ENCODE results near the gene CYP4V2.
"Not testable (repeated sequence)": the region's sequence is repeated elsewhere in the genome, so short reads cannot be mapped to it uniquely, and the experiment has no call there.

The CYP4V2 gene

DNA sequence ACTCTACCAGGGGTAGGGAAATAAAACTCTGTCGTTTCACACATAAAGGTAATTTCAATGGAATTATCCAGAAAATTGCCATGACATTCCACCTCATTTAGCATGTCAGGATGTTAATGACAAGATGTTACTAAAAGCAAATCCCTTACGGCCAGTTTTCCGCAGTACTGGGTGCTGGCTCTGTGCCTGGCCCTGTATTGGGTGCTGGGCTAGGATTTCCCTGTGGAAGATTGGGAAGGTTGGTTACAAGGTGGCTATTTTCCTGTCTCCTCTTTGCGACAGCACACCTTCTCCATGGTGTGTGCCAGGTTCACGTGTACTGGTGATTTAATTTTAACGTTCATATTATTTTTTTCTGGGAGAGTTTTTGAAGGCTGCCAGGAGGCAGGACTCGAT is 49.1 kb downstream of the CYP4V2 start:
- DNase-seq: no peak

DNA sequence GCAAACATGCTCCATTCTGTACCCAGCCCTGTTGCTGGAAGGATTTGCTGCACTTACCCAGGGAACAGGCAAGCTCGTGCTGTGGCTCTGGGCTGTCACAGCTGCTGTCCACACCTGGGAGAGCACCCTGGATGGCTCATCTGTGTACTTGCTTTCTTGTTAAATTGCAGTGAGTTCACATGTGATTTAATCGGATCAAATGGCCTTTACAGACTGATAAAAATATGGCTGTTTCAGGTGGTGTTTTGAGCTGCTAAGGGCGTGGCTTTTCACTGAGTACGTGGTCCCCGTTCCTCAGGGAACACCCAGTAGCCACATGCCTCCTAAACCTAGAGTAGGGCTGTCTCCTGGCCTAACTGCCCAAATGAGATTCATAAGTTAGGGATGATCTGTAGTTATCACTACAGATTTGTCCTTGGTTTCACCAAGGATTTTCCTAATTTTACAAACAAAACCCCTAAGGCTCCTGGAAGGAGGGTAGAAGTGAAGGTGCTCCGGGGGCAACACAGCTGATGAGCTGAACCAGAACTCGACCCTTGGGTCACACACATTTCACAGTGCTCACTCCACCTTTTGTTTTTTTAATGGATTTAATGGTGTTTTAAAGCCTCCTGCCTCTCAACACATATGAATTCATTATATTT is 49.6 kb downstream of the CYP4V2 start:
- no peak for DNase-seq

DNA sequence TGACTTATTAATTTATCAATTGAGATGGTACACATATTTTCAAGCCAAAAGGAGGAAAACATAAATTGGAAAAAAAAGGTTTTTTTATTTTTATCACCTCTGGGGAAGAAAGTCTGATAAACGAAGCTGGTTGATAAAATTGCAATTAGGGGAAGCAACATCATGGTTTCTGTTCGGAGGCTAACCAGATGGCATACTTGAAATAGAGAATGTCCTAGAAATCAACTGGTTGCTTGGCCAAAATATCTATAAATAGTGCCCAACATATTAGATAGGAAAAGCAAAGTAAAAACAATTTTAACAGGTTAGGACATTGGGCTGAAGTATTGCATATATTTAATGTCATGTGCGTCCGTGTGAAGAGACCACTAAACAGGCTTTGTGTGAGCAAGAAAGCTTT is 50.2 kb downstream of the CYP4V2 start:
- no peak for DNase-seq

DNA sequence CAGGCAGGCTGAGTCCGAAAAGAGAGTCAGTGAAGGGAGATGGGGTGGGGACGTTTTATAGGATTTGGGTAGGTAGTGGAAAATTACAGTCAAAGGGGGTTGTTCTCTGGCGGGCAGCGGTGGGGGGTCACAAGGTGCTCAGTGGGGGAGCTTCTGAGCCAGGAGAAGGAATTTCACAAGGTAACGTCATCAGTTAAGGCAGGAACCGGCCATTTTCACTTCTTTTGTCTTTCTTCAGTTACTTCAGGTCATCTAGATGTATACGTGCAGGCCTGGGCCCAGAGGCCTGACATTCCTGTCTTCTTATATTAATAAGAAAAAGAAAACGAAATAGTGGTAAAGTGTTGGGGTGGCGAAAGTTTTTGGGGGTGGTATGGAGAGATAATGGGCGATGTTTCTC is 50.7 kb downstream of the CYP4V2 start:
- not testable (repeated sequence) for DNase-seq

DNA sequence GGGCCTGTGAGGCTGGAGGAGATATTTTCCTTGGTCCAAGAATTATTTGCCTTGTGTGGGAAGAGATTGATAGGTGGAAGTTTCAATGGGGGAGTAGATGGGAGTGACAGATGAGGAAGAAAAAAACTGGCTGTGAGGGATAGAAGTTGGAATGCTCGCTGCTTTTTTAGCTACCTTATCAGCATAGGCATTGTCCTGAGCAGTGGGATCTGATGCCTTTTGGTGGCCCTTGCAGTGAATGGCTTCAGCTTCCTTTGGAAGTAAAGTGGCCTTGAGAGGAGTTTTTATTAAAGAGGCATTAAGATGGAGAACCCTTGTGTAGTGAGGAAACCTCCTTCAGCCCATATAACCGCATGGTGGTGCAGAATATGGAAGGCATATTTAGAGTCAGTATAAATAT is 52.0 kb downstream of the CYP4V2 start:
- no peak for DNase-seq

DNA sequence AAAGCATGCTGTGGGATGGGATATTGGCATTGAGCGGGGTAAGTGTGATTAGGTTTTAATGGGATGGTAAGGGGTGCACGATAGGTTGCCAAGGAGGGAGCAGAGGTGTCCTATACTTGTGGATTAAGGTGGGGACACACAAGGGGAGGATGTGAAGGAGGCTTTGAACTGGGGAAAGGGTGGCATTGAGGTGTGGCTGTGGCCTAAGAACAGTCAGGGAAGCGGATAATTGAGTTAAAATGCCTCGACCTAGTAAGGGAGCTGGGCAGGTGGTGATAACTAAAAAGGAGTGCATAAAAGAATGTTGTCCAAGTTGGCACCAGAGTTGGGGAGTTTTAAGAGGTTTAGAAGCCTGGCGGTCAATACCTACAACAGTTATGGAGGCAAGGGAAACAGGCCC is 53.5 kb downstream of the CYP4V2 start:
- DNase-seq: no peak

DNA sequence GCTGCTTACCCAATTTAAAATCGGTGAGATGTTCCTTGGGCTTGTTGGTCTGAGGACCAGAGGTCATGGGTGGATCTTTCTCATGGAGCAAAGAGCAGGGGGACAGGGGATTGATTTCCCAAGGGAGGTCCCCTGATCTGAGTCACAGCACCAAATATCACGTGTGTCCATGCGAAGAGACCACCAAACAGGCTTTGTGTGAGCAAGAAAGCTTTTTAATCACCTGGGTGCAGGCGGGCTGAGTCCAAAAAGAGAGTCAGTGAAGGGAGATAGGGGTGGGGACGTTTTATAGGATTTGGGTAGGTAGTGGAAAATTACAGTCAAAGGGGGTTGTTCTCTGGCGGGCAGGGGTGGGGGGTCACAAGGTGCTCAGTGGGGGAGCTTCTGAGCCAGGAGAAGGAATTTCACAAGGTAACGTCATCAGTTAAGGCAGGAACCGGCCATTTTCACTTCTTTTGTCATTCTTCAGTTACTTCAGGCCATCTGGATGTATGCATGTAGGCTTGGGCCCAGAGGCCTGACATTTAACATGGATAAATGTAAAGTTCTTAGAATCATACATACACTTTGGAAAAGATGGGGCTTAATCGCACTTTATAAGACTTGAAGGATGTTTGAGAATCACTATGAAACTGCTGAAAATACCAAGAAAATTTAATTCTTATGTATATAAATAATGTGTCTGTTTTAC is 55.8 kb downstream of the CYP4V2 start:
- DNase-seq: not testable (repeated sequence)

DNA sequence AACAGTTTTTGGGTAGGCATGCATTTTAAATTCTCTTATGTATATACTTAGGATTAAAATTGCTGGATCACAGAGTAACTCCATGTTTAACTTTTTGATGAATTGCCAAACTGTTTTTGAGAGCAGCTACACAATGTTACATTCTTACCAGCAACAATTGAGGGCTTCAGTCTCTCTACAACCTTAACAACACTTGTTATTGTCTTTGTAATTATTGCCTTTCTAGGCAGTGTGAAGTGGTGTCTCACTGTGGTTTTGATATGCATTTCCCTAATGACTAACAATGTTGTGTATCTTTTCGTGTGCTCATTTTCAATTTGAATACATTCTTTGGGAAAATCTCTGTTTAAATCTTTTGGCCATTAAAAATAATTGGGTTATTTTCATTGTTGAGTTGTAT is 57.3 kb downstream of the CYP4V2 start:
- no peak for DNase-seq

DNA sequence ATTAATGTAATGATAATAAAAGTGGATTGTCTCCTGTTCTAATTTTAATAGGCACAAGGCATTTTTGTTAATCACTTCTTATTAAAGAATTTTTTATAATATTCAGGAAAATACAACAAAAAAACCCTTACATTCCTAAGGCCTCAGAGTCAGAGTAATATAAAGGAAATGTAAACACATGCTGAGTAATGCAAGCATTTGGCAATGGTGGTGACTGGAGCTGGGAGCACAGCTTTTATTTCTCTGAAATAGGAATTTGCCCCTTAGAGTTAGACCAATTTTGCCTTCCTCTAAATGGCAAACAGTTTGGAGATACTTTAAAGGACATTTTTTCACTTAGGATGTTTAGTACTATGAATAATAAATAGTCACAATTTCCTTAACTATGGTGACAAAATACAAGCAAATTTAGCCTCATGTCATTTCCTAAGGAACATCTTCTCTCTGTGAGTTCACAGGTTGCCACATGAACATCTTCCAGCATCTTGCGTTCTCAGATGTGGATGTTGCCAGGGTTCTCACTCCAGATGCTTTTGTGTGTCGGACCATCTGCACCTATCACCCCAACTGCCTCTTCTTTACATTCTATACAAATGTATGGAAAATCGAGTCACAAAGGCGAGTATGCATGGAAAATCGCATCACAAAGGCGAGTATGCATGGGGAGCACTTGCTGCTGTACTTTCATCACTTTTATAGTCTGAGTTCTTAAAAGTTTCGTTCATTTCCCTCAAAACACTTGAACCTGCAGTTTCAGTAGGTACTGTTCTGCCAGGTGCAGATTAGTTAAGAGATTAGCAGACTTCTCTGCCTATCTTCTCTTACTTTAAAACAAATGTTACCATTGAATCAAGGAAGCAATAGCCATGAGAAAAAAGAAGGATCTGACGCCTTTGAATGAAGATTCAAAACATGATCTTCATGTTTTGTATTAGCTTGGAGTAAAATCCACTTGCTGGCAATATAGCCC is 58.7 kb downstream of the CYP4V2 start:
- no peak for DNase-seq

DNA sequence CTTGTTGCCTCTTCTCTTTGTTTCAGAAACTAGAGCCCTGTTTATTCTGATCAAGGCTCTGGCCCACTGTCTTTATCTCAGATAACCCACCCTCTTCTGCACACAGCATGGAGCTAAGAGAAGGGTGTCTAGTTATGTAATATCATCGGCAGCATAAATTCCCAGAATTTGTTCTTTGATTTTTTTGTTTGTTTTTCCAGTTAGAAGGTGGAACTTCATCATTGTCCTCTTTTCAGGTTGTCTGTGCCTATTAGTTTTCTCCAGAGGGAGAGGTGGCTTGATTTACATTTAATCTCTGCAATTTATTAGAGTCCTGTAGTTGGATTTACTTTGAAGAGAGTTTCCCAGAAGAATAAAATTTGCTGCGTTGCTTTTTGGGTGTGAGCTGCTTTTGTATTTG is 59.4 kb downstream of the CYP4V2 start:
- no peak for DNase-seq

DNA sequence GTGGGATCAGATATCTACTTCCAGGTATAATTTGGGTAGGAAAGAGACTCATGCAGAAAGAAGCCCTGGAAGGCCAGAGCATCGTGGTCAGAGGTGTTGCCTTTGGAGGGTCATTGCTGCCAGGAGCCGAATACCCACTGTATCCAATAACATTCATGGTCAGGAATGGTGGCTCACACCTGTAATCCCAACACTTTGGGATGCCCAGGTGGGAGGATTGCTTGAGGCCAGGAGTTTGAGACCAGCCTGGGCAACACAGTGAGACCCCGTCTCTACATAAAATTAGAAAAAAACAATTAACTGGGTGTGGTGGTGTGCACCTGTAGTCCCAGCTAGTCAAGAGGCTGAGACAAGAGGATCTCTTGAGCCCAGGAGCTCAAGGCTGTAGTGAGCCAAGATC is 63.8 kb downstream of the CYP4V2 start:
- no peak for DNase-seq

DNA sequence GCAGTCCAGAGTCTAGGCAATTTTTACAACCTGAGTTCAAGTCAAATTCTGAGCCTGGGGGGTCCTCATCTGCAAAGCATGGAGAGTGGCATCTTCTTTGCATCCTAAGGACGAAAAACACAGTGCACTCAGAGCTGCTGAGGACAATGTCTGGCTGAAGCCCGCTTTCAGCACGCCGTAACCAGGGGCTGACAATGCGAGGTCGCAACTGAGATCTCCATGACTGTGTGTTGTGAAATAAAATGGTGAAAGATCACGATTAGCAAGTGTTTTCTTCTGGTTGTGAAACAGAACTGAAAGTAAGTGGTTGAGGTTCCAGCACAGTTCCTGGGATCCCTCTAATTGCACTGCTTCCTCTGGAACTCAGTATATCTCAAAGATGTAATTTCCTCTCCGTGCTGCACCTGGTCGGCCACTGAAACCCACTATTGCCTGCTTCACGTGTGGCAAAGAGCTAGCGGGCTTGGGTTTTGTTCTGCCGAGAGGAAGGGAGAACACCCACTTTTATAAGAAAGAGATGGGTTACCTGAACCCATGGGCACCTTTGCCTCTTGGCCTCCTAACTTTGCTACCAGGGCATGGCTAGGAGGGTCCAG is 66.9 kb downstream of the CYP4V2 start:
- DNase-seq: no peak

DNA sequence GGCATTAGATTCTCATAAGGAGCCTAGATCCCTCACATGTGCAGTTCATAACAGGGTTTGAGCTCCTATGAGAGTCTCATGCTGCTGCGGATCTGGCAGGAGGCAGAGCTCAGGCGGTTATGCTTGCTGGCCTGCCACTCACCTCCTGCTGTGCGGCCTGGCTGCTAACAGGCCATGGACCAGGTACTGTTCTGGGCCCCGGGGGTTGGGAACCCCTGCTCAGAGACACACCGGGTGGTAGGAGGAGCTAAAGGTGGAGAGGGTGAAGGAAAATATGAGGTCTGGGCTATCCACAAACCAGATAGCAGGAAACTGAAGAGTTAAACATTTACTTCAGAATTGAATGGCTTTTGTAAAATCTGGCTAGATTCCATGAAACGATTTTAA is 68.7 kb downstream of the CYP4V2 start:
- no peak for DNase-seq

Data from activated CD4-positive, alpha-beta T cell treated with anti-CD3 and anti-CD28 coated beads, Interleukin-2, amount 50 U/mL, for 4 hours (primary cell).